Dendritic cell treated with granulocyte-macrophage colony-stimulating factor and Interleukin-4, amounts not matched to agents 40 ng/mL and 50 ng/mL, for 4 days (primary cell): ENCODE results near the gene ZMYND8.
"Not testable (repeated sequence)": the region's sequence is repeated elsewhere in the genome, so short reads cannot be mapped to it uniquely, and the experiment has no call there.

Experiments used
- H3K27ac Mint-ChIP-seq: one replicate; pipeline ENCODE4 v1.8.0; 2022; ENCODE audit warnings: mild to moderate bottlenecking, mixed read lengths
- H3K27me3 Mint-ChIP-seq: one replicate; pipeline ENCODE4 v1.8.0; 2022; ENCODE audit warnings: mild to moderate bottlenecking, mixed read lengths
- H3K36me3 Mint-ChIP-seq: one replicate; pipeline ENCODE4 v1.8.0; 2022; ENCODE audit warnings: low read depth, mixed read lengths
- H3K4me1 Mint-ChIP-seq: one replicate; pipeline ENCODE4 v1.8.0; 2022; ENCODE audit warnings: low read depth, mixed read lengths
- H3K4me3 Mint-ChIP-seq: one replicate; pipeline ENCODE4 v1.8.0; 2022; ENCODE audit warnings: mild to moderate bottlenecking, moderate library complexity, mixed read lengths
- H3K9me3 Mint-ChIP-seq: one replicate; pipeline ENCODE4 v1.8.0; 2022; ENCODE audit warnings: mixed read lengths
- intact Hi-C: fragments of 100-400 bp; cut with micrococcal nuclease; formaldehyde crosslinking; loops from one replicate; pipeline ENCODE4 v1.15.0; 2022

ZMYND8 gene

GRCh38 chr20:47264137-47264769, 92.2 kb downstream of the ZMYND8 start:
- intact Hi-C loops, H3K27ac Mint-ChIP-seq, H3K4me3 Mint-ChIP-seq, H3K9me3 Mint-ChIP-seq, H3K27me3 Mint-ChIP-seq: not testable (repeated sequence)
- Mint-ChIP-seq H3K4me1 (peaks cover 20% of the 10 kb centered on the region), H3K36me3 (peaks cover 74% of the 10 kb centered on the region)

GRCh38 chr20:47263465-47264084, 92.9 kb downstream of the ZMYND8 start:
- Mint-ChIP-seq H3K9me3 (no peaks in the 10 kb centered on the region), H3K4me3 (no peak overlapping the region), H3K36me3 (peaks cover 73% of the 10 kb centered on the region), H3K4me1 (peaks cover 27% of the 10 kb centered on the region), H3K27me3 (no peaks in the 10 kb centered on the region), H3K27ac (no peak overlapping the region)
- intact Hi-C loops = no loop called here

GRCh38 chr20:47263080-47263464, 93.4 kb downstream of the ZMYND8 start:
- Mint-ChIP-seq H3K9me3 (no peaks in the 10 kb centered on the region), H3K4me3 (no peak overlapping the region), H3K27ac (no peak overlapping the region), H3K27me3 (no peaks in the 10 kb centered on the region), H3K36me3 (peaks cover 73% of the 10 kb centered on the region), H3K4me1 (peaks cover 32% of the 10 kb centered on the region)
- intact Hi-C loops = no loop called here

GRCh38 chr20:47262365-47263013, 94.0 kb downstream of the ZMYND8 start:
- intact Hi-C loops = no loop called here
- Mint-ChIP-seq H3K4me1 (peaks cover 35% of the 10 kb centered on the region), H3K9me3 (no peaks in the 10 kb centered on the region), H3K4me3 (no peak overlapping the region), H3K27ac (no peak overlapping the region), H3K27me3 (no peaks in the 10 kb centered on the region), H3K36me3 (peaks cover 73% of the 10 kb centered on the region)

- intact Hi-C loops = no loop called here
- Mint-ChIP-seq H3K36me3 (peaks cover 73% of the 10 kb centered on the region), H3K27me3 (no peaks in the 10 kb centered on the region), H3K4me3 (no peak overlapping the region), H3K9me3 (no peaks in the 10 kb centered on the region), H3K4me1 (peaks cover 35% of the 10 kb centered on the region), H3K27ac (no peak overlapping the region)
Measured at GRCh38 chr20:47262008-47262364, 94.5 kb downstream of the ZMYND8 start.

- H3K9me3 Mint-ChIP-seq, H3K4me3 Mint-ChIP-seq, intact Hi-C loops, H3K27me3 Mint-ChIP-seq, H3K27ac Mint-ChIP-seq: not testable (repeated sequence)
- peaks cover 35% of the 10 kb centered on the region for H3K4me1 Mint-ChIP-seq
- H3K36me3 Mint-ChIP-seq = peaks cover 73% of the 10 kb centered on the region
Measured at GRCh38 chr20:47261161-47261774, 95.2 kb downstream of the ZMYND8 start.

- Mint-ChIP-seq H3K4me1 (peaks cover 35% of the 10 kb centered on the region), H3K36me3 (peaks cover 72% of the 10 kb centered on the region)
- H3K9me3 Mint-ChIP-seq, H3K27ac Mint-ChIP-seq, H3K4me3 Mint-ChIP-seq, intact Hi-C loops, H3K27me3 Mint-ChIP-seq: not testable (repeated sequence)
Measured at GRCh38 chr20:47260540-47261126, 95.9 kb downstream of the ZMYND8 start.

GRCh38 chr20:47258745-47259695, 97.5 kb downstream of the ZMYND8 start:
- Mint-ChIP-seq H3K27me3 (no peaks in the 10 kb centered on the region), H3K4me3 (peak overlapping the region; percentile 25), H3K9me3 (no peaks in the 10 kb centered on the region), H3K4me1 (peaks cover 35% of the 10 kb centered on the region), H3K27ac (peak overlapping the region; percentile 47), H3K36me3 (peaks cover 82% of the 10 kb centered on the region)
- intact Hi-C loops = no loop called here

- peaks cover 35% of the 10 kb centered on the region for H3K4me1 Mint-ChIP-seq
- H3K36me3 Mint-ChIP-seq = peaks cover 90% of the 10 kb centered on the region
- no peak overlapping the region for H3K4me3 Mint-ChIP-seq
- H3K9me3 Mint-ChIP-seq = no peaks in the 10 kb centered on the region
- H3K27me3 Mint-ChIP-seq = no peaks in the 10 kb centered on the region
- H3K27ac Mint-ChIP-seq = no peak overlapping the region
- intact Hi-C loops = no loop called here
Measured at GRCh38 chr20:47257771-47258170, 98.7 kb downstream of the ZMYND8 start.

- Mint-ChIP-seq H3K27ac (no peak overlapping the region), H3K4me1 (peaks cover 32% of the 10 kb centered on the region), H3K27me3 (no peaks in the 10 kb centered on the region), H3K9me3 (no peaks in the 10 kb centered on the region), H3K4me3 (no peak overlapping the region), H3K36me3 (peaks cover 92% of the 10 kb centered on the region)
- intact Hi-C loops = no loop called here
Measured at GRCh38 chr20:47257256-47257655, 99.2 kb downstream of the ZMYND8 start.

GRCh38 chr20:47256668-47257236, 99.7 kb downstream of the ZMYND8 start:
- Mint-ChIP-seq H3K27me3 (no peaks in the 10 kb centered on the region), H3K4me3 (no peak overlapping the region), H3K9me3 (no peaks in the 10 kb centered on the region), H3K27ac (no peak overlapping the region), H3K4me1 (peaks cover 30% of the 10 kb centered on the region), H3K36me3 (peaks cover 92% of the 10 kb centered on the region)
- intact Hi-C loops = no loop called here

GRCh38 chr20:47253872-47254271, 102.6 kb downstream of the ZMYND8 start:
- H3K27ac Mint-ChIP-seq = no peak overlapping the region
- peaks cover 94% of the 10 kb centered on the region for H3K36me3 Mint-ChIP-seq
- H3K4me1 Mint-ChIP-seq = peaks cover 11% of the 10 kb centered on the region
- H3K27me3 Mint-ChIP-seq = no peaks in the 10 kb centered on the region
- intact Hi-C loops = no loop called here
- no peaks in the 10 kb centered on the region for H3K9me3 Mint-ChIP-seq
- H3K4me3 Mint-ChIP-seq = no peak overlapping the region

- intact Hi-C loops = no loop called here
- Mint-ChIP-seq H3K27me3 (no peaks in the 10 kb centered on the region), H3K4me1 (peaks cover 1% of the 10 kb centered on the region), H3K4me3 (no peak overlapping the region), H3K27ac (no peak overlapping the region), H3K36me3 (peaks cover 94% of the 10 kb centered on the region), H3K9me3 (no peaks in the 10 kb centered on the region)
Measured at GRCh38 chr20:47252879-47253307, 103.6 kb downstream of the ZMYND8 start.
